B cell (primary cell): Measurements from ENCODE around the gene TCF7L2. TPM values are rescaled to one million over a fixed set of nuclear protein-coding genes. Genes with fewer than 3 reads are reported as not detected.

Experiments used
- ATAC-seq: fragments of 200-7000 bp; cut with Tn5 transposase; one replicate; pipeline ENCODE4 v1.10.0; 2021; ENCODE audit warnings: low read depth, mild to moderate bottlenecking, moderate number of reproducible peaks, moderate library complexity
- CTCF ChIA-PET: fragments of 350-600 bp; sonication (Branson Sonifier 250); formaldehyde crosslinking; loops from one replicate; lab custom pipeline; 2021; ENCODE audit warnings: antibody characterized with exemption, inconsistent platforms; lab: Charles Lee
- POLR2A ChIA-PET: fragments of 350-600 bp; sonication (Branson Sonifier 250); formaldehyde crosslinking; loops from one replicate; lab custom pipeline; 2021; ENCODE audit warnings: antibody characterized with exemption; lab: Charles Lee
- DNase-seq: peaks from one replicate; pipeline ENCODE4 v3.0.0; 2013
- H2AFZ ChIP-seq: 2 replicates; pipeline ENCODE4 v1.6.1; 2012; ENCODE audit warnings: mild to moderate bottlenecking, low read depth, low read length; ENCODE audit not compliant: insufficient read depth, poor library complexity, severe bottlenecking
- H3K27ac ChIP-seq, 2 donors: 1 replicate in 1 of 2; 2 replicates in 1 of 2; pipeline ENCODE4 v1.5.1; 2012 to 2013; ENCODE audit warnings: low read length in 2 of 2, mild to moderate bottlenecking in 2 of 2, moderate library complexity in 1 of 2
- H3K27me3 ChIP-seq, 4 experiments: fragments of 200-600 bp in 1 of 4; sonication (generic) in 1 of 4; replicated peaks in 1 of 4; 1 replicate in 2 of 4; 2 replicates in 2 of 4; pipeline versions ENCODE4 v1.6.1 to v1.7.0; 2013 to 2016; ENCODE audit warnings: low read length in 3 of 4, mild to moderate bottlenecking in 2 of 4, mixed read lengths in 1 of 4, moderate library complexity in 1 of 4; ENCODE audit not compliant: insufficient read depth in 4 of 4, control insufficient read depth in 3 of 4; ENCODE audit errors: control extremely low read depth in 1 of 4
- H3K36me3 ChIP-seq, 2 experiments: replicated peaks in 1 of 2; 1 replicate in 1 of 2; 2 replicates in 1 of 2; pipeline versions ENCODE4 v1.6.1 to v1.7.1; 2013; ENCODE audit warnings: low read length in 1 of 2; ENCODE audit not compliant: insufficient read depth in 2 of 2, control insufficient read depth in 1 of 2; ENCODE audit errors: control extremely low read depth in 1 of 2, extremely low read depth in 1 of 2
- H3K4me1 ChIP-seq, 2 donors: fragments of 200-600 bp in 1 of 2; sonication (generic) in 1 of 2; 1 replicate in 1 of 2; 2 replicates in 1 of 2; pipeline versions ENCODE4 v1.5.1 to v1.6.1; 2013 to 2017; ENCODE audit warnings: low read length in 2 of 2; ENCODE audit not compliant: control insufficient read depth in 2 of 2, insufficient read depth in 2 of 2
- H3K4me2 ChIP-seq: replicated peaks from 2 replicates; pipeline ENCODE3; 2012; ENCODE audit warnings: mild to moderate bottlenecking, low read depth, low read length; ENCODE audit not compliant: poor library complexity, severe bottlenecking
- H3K4me3 ChIP-seq, 5 experiments: fragments of 200-600 bp in 1 of 5; sonication (generic) in 1 of 5; 1 replicate in 3 of 5; 2 replicates in 2 of 5; pipeline versions ENCODE4 v1.5.1 to v1.7.0; 2011 to 2016; ENCODE audit warnings: low read length in 4 of 5, mild to moderate bottlenecking in 4 of 5, low read depth in 2 of 5, control low read depth in 1 of 5, moderate library complexity in 1 of 5; ENCODE audit not compliant: insufficient read depth in 1 of 5; ENCODE audit errors: control extremely low read depth in 1 of 5, extremely low read depth in 1 of 5
- H3K79me2 ChIP-seq: fragments of 200-600 bp; sonication (generic); one replicate; pipeline ENCODE4 v1.6.0; 2016; ENCODE audit warnings: low read length; ENCODE audit not compliant: control insufficient read depth, insufficient read depth
- H3K9ac ChIP-seq: fragments of 200-600 bp; sonication (generic); 2 replicates; pipeline ENCODE4 v1.6.1; 2017; ENCODE audit warnings: mild to moderate bottlenecking, low read length, moderate library complexity
- H3K9me3 ChIP-seq, 3 donors: one replicate each; pipeline versions ENCODE4 v1.6.1 to v1.7.1; 2013; ENCODE audit warnings: low read length in 2 of 3; ENCODE audit not compliant: control insufficient read depth in 2 of 3, insufficient read depth in 1 of 3; ENCODE audit errors: control extremely low read depth in 1 of 3
- H4K20me1 ChIP-seq: 2 replicates; pipeline ENCODE4 v1.6.0; 2012; ENCODE audit warnings: mild to moderate bottlenecking, low read length; ENCODE audit not compliant: insufficient read depth, control insufficient read depth, poor library complexity, severe bottlenecking
- H3K27ac Mint-ChIP-seq: one replicate; pipeline ENCODE4 v1.8.0; 2021; ENCODE audit warnings: mixed read lengths
- H3K27me3 Mint-ChIP-seq: one replicate; pipeline ENCODE4 v1.8.0; 2021; ENCODE audit warnings: mixed read lengths
- H3K4me1 Mint-ChIP-seq: one replicate; pipeline ENCODE4 v1.8.0; 2021; ENCODE audit warnings: mixed read lengths
- H3K4me3 Mint-ChIP-seq: one replicate; pipeline ENCODE4 v1.8.0; 2021; ENCODE audit warnings: mixed read lengths
- H3K9me3 Mint-ChIP-seq: one replicate; pipeline ENCODE4 v1.8.0; 2022; ENCODE audit warnings: mixed read lengths; ENCODE audit not compliant: insufficient read depth
- EZH2 ChIP-seq: IDR thresholded peaks from 2 replicates; pipeline ENCODE4 v1.6.1; 2012; ENCODE audit warnings: borderline replicate concordance, low read depth, mild to moderate bottlenecking, moderate library complexity, low read length; ENCODE audit not compliant: insufficient read depth, poor library complexity, severe bottlenecking
- WGBS: methylation state at CpG from one replicate; pipeline ENCODE4 v1.1.5; 2013; ENCODE audit warnings: missing lambda C conversion rate; ENCODE audit not compliant: insufficient coverage; 5-methylcytosine and 5-hydroxymethylcytosine counted together
- intact Hi-C: fragments of 100-400 bp; cut with micrococcal nuclease; formaldehyde crosslinking; loops from one replicate; pipeline ENCODE4 v1.10.0; 2022
- polyA plus RNA-seq: library from polyadenylated mRNA; depleted of rRNA; stranded (reverse); fragments of >200 nt; gene quantifications from 2 replicates; pipeline ENCODE4 v1.2.3, GENCODE V29; 2012
- total RNA-seq, 2 donors: library from RNA; stranded (reverse); fragments of 120-200 nt in 1 of 2; gene quantifications; 1 replicate in 1 of 2; 2 replicates in 1 of 2; pipeline versions ENCODE4 v1.2.3 to v1.2.4, GENCODE V29; 2013 to 2022
- TF ChIP-seq, protein P1 (sequence below): fragments of 200-600 bp; IDR thresholded peaks from one replicate; pipeline ENCODE4 v1.8.0; 2022; ENCODE audit warnings: antibody characterized with exemption, mild to moderate bottlenecking

TCF7L2 gene
- total and polyA plus RNA-seq, 2 donors (not counting 1 experiment from before 2014, with no cell fraction given): 0.48 to 1.1 TPM

DNA sequence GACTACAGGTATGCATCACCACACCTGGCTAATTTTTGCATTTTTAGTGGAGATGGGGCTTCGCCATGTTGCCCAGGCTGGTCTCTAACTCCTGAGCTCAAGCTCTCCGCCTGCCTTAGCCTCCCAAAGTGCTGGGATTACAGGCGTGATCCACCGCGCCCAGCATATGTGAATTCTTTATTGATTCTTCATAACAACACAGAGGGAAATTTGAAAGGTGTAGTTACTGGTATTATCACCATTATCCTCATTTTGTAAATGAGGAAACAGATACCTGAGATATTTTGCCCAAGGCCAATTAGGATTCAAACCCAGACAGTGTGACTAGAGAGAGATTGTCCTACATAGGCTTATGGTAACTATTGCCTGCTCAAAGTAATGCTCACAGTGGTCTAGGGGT is 22.6 kb downstream of the TCF7L2 start:
- POLR2A ChIA-PET: no interaction called here
- TF ChIP-seq EZH2: no peak
- TF ChIP-seq, protein P1, sequence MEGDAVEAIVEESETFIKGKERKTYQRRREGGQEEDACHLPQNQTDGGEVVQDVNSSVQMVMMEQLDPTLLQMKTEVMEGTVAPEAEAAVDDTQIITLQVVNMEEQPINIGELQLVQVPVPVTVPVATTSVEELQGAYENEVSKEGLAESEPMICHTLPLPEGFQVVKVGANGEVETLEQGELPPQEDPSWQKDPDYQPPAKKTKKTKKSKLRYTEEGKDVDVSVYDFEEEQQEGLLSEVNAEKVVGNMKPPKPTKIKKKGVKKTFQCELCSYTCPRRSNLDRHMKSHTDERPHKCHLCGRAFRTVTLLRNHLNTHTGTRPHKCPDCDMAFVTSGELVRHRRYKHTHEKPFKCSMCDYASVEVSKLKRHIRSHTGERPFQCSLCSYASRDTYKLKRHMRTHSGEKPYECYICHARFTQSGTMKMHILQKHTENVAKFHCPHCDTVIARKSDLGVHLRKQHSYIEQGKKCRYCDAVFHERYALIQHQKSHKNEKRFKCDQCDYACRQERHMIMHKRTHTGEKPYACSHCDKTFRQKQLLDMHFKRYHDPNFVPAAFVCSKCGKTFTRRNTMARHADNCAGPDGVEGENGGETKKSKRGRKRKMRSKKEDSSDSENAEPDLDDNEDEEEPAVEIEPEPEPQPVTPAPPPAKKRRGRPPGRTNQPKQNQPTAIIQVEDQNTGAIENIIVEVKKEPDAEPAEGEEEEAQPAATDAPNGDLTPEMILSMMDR: no peak
- ATAC-seq (no peak), DNase-seq (no peak)
- Histone ChIP-seq H3K27me3 (peaks cover 0 to 36% (median 26%) of the 10 kb centered on the region in 4 experiments), H3K4me3 (no peak overlapping the region), H3K36me3 (no peaks in the 10 kb centered on the region), H3K9me3 (peaks cover 0 to 3% (median 2%) of the 10 kb centered on the region in 3 donors), H3K4me2 (no peak overlapping the region), H3K79me2 (no peaks in the 10 kb centered on the region), H2AFZ (no peak overlapping the region), H4K20me1 (no peaks in the 10 kb centered on the region), H3K4me1 (no peaks in the 10 kb centered on the region), H3K27ac (no peak overlapping the region), H3K9ac (no peak overlapping the region)
- CTCF ChIA-PET: no interaction called here
- no peaks in the 10 kb centered on the region for H3K4me1 Mint-ChIP-seq
- peaks cover 62% of the 10 kb centered on the region for H3K27me3 Mint-ChIP-seq
- no CpG with 5 or more reads among the region's 5 CpGs for WGBS
- intact Hi-C loops: no loop called here
- H3K27ac Mint-ChIP-seq: no peak overlapping the region
- H3K4me3 Mint-ChIP-seq: no peak overlapping the region
- H3K9me3 Mint-ChIP-seq: no peaks in the 10 kb centered on the region

DNA sequence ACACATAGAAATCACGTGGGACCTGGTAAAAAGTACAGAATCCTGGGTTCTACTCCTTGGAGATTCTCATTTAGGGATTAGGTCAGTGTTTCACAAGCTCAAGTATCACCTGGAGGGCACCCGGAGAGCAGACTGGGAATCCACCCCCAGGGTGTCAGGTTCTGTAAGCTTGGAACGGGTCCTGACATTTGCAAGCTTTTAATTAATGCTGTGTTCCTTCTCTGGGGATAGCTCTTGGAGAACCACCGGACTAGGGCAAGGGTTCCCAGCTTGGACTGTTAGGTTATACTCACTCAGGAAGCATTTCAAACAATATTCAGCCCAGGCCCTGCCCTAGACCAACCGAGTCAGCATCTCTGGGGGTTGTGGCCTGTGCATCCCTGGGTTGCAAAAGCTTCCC is 23.0 kb downstream of the TCF7L2 start:
- ATAC-seq: no peak
- ChIA-PET POLR2A (no interaction called here), CTCF (no interaction called here)
- Mint-ChIP-seq H3K27ac (no peak overlapping the region), H3K4me3 (no peak overlapping the region), H3K4me1 (no peaks in the 10 kb centered on the region), H3K27me3 (peaks cover 66% of the 10 kb centered on the region), H3K9me3 (no peaks in the 10 kb centered on the region)
- H3K79me2 ChIP-seq: no peaks in the 10 kb centered on the region
- no peaks in the 10 kb centered on the region for H3K36me3 ChIP-seq
- intact Hi-C loops: no loop called here
- H3K4me3 ChIP-seq: no peak overlapping the region
- H3K9me3 ChIP-seq: peaks cover 0 to 3% (median 2%) of the 10 kb centered on the region in 3 donors
- TF ChIP-seq EZH2: no peak
- TF ChIP-seq, protein P1: no peak
- no peaks in the 10 kb centered on the region for H3K4me1 ChIP-seq
- H3K27ac ChIP-seq: no peak overlapping the region
- H2AFZ ChIP-seq: no peak overlapping the region
- 98% methylated on average over 4 of the region's 5 CpGs for WGBS
- peaks cover 0 to 39% (median 26%) of the 10 kb centered on the region in 4 experiments for H3K27me3 ChIP-seq
- no peak for DNase-seq
- H3K4me2 ChIP-seq: no peak overlapping the region
- no peaks in the 10 kb centered on the region for H4K20me1 ChIP-seq
- H3K9ac ChIP-seq: no peak overlapping the region
